GM19372 (cell line): ENCODE measurements around the gene PPY.
"Not testable (repeated sequence)": the region's sequence is repeated elsewhere in the genome, so short reads cannot be mapped to it uniquely, and the experiment has no call there.

Experiments used
- ATAC-seq: cut with Tn5 transposase; IDR thresholded peaks from one replicate; pipeline ENCODE4 v1.9.1; 2021; ENCODE audit warnings: mild to moderate bottlenecking, low read depth, moderate library complexity; ENCODE audit not compliant: unreplicated experiment

PPY gene, protein sequence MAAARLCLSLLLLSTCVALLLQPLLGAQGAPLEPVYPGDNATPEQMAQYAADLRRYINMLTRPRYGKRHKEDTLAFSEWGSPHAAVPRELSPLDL

DNA sequence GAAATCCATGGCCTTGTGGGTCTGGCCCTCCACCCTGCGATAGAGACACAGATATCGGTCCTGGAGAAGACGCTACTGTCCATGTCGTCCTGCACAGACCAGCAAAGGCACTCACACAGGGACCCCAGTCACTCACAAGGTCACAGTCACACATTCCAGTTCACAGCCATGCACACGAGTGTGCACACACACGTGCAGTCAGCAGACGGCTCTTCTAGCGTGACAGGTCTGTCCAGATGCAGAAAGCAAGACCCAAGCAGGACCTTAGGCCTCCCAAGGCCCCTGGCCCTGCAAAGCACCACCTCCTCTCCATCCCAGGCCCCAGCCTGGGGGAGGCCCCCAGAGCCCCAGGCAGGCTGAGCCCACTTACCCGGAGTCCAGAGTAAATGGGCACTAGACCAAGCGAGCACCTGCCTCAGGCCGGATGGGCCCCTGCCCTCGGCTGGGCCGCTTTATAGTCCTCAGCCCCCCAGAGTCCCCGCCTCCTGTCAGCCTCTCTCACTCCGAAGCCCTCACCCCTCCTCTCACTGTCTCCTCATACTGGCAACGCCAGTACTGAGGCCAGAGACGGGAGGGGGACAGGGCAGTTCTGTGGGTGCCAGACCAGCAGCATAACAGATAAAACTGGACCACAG lies at the start of gene PPY:
TSS of gene PPY (minus strand) at position 426 of the 635 bp plus-strand sequence. CDS start 822 bp downstream, outside the sequence.
- ATAC-seq = no peak

DNA sequence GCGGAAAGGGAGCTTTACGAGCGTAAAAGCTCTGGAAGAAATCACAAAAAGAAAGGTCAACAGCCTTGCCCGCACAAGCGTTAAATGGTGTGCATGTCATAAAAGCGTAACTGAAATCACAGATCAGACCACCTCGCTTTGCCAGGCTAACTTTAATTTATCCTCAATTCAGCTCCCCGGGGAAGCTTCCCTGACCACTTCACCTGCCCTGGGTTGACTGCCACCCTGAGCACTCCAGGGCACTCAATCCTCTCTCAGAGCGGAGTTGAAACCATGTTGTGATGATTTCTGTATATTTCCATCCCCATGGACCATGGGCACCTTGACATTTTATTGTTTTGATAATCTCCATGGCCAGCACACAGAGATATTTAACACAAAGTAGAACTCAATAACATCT lies 46.0 kb upstream of the PPY start:
- ATAC-seq = no peak

DNA sequence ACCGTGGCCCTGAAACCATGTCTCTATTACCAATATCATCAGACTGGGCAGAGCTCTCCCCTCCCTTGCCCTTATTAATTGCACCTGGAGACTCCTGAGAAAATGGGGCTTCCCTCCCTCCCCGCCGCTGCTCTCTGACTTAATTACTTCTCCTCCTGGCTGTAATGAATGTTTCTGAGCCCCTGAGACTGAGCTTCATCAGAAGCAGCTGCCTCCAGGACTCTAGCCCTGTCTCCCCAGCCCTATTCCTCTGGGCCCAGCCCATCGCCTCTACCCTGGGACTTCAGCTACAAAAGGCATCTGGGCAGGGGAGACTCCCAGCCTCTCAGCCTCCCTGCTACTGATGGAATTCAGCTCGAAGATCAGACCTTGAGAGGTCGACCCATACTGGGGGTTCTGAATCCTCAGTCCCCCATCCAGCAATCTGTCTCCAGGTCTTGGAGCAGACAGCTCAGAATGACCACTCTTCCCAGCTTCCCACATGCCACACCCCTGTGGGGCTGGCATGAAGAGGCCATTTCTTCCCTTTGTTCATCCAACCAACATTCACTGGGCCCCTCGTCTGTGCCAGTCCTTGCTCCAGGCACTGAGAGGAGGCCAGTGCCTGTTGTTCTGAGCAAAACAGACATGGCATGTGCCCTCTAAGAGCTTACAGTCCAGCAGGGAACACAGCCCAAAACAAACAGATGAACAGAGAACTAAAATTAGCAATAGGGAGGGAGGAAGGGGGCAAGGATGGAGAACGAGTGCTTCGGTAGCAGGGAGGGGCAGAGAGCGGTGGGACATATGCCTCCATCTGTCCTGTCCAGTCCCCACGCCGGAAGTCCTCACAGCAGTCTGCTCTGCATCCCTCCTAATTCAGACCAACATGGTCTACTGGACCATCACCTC lies 45.1 kb upstream of the PPY start:
- no peak for ATAC-seq

DNA sequence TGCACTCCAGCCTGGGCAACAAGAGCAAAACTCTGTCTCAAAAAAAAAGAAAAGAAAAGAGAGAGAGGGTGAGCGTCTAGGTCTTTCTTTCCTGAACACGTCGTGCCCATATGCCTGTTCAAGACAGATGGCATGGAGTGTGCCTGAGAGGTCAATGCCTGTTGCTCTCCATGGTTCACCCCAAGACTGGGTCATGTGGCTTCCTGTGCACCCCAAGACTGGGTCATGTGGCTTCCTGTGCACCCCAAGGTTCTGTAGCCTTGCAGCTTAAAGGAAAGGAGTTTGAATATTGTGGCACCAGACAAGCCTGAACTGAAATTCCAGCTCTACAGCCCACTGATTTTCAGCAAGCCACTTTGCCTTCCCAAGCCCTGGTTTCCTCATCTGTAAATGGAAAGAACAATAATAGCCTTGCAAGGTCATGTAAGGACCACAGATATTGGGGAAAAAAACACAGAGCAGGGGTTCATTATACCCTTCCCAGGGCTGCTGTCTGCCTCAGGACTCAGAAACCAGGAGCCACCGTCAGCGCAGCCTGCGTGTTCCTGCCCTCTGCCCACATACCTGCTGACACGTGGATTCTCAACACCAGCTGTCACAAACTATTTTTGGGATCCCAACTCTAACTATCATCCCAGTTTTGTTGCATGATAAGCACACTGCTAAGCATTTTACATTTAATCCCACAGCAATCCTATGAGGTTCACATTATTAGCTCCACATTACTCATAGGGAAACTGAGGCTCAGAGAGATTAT lies 44.1 kb upstream of the PPY start:
- no peak for ATAC-seq

DNA sequence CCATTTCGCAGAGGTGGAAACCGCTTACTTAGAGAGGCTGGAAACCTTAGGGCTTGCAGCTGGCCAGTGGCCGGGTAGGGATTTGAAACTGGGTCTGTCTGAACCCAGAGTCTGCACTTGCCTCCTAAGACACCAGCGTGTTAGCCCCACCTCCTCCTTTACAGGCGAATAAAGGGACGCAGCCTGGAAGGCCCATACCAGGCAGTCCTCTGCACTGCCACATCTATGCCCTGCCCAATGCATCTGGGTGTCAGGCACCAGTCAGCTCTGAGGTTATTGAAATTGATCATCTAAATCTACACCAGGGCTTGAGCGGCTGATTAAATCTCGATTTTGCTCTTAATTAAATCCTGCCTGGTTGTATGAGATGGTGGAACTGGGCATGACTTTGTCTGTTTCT lies 42.2 kb upstream of the PPY start:
- no peak for ATAC-seq

DNA sequence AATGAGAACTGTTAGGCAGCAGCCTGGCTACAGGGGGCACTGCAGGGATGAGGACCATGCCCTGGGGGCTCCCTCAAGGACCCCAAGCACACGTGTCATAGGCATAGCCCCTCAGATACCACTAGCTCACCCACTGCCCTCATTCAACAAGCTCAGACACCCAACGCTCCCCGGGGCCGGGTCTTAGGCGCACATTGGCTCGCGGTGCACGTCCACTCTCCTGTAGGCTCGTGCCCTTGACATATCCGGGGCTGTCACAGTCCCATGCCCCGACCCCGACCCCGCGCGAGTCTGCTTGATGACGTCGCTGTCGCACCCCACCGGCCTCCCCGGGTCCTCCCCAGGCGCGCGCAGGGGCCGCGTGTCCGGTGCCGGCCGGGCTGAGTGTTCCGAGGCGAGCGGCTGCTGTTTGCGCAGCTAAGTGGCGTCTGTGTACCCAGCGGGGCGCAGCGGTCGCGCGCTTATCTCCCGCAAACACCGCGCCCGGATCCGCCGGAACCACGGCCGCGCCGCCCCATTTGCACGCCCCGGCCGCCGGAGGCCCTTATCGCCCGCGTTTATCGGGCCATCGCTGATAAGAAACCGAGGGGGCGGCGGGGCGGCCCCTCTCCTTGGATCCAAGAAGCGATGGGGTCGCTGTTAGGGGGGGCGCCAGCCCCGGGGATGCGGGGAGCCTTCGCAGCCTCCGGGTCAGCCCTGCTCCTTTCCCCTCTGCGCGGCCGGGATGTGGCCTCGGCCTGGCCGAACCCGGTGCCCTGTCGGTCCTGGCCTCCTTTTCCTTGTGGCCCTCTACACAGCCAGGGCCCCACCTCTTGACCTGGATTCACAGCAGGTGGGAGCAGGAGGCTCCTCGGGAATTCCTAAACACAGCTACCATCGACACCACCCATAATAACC lies 41.5 kb upstream of the PPY start:
- no peak for ATAC-seq

DNA sequence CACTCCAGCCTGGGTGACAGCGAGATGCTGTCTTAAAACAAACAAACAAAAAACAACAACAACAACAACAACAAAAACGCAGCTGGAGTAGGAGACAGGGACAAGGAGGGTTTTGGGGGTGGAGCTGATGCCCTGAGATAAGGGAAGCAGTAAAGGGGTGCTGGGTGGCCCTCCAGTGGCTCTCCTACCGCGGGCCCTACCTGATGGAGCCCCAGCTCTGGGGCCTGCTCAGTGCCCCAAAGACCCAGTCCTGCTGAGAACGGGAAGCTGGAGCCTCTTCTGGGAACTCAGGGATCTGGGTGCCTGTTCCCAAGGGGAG lies 40.9 kb upstream of the PPY start:
- ATAC-seq = no peak

DNA sequence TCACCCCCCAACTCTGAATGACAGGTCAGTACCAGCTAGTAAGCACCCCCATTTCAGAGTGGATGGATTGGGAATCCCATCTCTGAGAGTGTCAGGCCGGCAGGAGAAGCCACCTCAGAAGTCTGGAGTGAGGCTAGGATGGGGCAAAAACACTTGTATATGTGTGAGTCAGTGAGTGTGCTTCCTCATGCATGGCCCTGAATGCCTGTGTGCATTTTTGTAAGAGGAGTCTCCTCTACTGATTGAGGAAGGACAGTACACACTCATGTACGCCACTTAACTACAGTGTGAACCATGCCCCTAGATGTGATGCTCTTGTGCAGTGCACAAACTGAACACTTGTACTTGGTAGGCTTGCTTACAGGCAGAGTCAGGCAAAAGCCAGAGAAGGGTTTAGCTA lies 39.9 kb upstream of the PPY start:
- ATAC-seq = no peak

DNA sequence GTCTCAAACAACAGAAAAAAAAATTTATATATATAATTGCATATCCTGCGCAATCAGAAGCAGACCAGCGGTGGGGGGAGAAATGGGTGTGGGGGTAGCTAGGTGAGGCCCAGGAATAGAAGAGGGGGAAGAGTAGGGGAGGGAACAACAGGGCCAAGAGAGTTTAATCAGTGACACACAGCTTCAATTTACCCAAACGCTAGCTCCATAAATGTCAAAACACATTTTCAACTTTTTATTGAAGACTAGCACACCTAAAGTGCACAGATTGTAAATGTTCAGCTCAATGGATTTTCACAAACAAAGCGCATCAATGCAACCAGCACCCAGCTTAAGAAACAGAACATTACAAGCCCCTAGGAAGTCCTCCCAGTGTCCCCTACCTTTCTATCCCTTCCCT lies 37.4 kb upstream of the PPY start:
- ATAC-seq = no peak

DNA sequence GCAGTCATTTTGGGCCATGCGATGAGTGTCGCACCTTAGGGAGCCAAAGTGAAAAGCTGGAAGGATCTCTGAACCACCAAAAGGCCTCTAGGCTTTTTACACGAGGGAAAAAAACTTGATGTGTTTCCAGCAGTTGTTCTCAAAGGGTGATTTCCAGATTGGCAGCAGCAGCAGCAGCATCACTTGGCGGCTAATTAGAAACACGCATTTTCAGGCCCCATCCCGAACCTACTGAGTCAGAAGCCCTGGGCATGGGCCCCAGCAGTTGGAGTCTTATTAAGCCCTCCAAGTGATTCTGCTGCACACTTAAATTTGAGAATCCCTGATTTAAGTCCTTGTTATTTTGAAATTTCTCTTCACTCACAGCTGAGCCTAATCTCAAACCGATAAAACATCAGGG lies 36.7 kb upstream of the PPY start:
- no peak for ATAC-seq

DNA sequence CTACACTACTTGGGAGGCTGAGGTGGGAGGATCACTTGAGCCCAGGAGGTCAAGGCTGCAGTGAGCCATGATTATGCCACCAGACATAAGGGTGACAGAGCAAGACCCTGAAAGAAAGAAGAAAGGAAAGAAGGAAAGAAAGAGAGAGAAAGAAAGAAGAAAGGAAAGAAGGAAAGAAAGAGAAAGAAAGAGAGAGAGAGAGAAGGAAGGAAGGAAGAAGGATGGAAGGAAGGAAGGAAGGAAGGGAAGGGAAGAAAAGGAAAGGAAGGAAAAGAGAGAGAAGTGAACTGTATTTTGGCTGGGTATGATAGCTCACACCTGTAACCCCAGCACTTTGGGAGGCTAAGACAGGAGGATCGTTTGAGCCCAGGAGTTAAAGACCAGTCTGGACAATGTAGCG lies 35.8 kb upstream of the PPY start:
- ATAC-seq = no peak

DNA sequence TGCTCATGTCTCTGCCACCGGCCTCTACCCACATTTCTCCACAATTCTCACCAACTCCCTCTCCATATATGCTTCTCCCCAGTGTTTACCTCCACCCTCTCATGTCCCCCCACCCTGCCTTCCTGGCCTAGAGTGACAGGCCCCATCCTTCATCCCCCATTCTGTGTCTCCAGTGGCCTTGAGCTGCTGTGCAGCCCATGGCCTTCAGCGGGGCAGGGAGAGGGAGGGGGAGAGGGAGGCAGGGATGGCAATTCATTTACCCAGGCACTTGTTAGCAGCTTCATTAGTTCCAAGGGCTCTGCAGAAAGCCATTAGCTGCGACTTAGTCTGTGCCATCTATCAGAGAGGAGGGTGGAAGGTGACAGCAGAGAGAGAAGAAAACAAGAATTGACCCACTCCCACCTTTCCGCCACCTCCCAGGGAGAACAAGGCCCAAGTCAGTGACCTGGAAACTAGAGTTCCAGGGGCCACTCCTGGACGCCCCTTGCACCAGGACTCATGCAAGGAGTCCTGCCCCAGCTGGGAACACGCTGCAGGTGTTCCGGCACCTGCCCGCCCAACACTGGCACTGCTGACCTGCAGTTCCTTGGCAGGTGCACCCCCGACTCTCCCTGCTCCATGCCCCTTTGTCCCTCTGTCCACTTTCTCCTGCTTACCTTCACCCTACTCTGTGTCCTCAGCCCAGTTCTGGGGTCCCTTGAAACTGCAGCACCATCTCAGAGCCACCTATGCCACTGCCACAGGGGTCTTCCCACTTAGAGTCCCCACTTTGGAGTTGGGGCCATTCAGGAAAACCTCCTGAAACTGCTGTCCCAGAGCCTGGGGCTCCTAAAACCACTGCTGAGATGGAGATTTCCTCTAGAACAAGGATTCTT lies 34.9 kb upstream of the PPY start:
- no peak for ATAC-seq

DNA sequence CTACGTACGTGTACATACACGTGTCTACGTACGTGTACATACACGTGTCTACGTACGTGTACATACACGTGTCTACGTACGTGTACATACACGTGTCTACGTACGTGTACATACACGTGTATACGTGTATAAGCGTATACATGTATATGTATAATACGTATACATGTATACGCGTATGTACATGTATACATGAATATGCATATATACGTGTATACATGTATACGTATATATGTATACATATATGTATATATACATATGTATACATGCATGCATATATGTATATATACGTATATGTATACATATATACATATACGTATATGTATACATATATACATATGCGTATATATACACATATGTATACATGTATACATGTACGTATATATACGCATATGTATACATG lies 33.6 kb upstream of the PPY start:
- no peak for ATAC-seq

DNA sequence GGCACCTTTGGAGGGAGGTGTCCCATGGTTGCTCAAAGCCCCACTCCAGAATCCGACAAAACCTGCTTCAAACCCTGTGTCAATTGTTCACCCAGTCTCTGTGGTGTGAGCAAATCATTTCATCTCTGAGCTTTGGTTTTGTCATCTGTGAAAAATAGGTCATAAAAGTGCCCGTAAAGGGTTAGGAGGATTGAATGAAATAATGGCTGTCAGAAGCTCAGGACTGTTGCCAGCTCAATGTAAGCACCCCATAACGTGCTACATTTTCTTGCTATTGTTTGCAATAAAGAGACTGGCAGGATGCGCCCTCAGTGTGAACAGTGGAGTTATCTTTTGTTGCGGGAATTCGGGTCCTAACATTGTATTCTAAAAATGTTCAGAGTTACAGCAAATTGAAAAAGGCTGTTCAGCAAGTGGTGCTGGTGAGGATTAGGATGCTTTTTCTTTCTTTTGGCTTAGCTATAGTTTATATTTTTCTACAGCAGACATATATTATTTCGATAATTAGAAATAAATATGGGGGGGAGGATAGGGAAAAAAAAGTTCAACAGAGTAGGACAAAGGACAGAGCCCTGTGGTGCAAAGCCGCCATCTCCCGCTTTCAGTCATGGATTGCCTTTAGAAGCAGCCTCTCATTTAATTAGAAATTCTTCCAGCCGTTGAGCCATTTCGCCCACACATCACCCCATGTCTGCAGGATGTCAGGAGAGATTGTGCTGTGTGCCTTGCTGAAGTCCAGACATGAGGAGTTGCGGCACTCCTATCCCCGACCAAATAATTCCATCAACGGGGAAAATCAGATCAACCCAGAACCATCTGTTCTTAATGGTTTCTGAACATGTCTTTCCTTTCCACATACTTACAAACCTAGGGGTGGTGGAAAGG lies 32.3 kb upstream of the PPY start:
- ATAC-seq = no peak

DNA sequence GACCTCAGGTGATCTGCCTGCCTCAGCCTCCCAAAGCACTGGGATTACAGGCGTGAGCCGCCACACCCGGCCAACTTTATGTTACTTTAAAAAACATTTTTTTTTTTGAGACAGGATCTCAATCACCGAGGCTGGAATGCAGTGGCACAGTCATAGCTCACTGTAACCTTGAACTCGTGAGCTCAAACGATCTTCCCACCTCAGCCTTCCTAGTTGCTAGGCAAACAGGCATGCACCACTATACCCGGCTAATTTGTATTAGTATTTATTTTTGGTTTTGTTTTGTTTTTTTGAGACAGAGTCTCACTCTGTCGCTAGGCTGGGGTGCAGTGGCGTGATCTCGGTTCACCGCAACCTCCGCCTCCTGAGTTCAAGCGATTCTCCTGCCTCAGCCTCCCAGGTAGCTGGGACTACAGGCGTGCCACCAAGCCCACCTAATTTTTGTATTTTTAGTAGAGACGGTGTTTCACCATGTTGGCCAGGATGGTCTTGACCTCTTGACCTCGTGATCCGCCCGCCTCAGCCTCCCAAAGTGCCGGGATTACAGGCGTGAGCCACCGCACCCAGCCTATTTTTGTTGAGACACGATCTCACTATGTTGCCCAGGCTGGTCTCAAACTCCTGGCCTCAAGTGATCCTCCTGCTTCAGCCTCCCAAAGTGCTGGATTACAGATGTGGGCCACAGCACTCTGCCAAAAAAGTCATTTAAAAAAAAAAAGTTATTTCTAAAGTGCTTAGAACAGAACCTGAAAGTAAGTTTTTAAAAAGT lies 30.4 kb upstream of the PPY start:
- ATAC-seq = not testable (repeated sequence)

DNA sequence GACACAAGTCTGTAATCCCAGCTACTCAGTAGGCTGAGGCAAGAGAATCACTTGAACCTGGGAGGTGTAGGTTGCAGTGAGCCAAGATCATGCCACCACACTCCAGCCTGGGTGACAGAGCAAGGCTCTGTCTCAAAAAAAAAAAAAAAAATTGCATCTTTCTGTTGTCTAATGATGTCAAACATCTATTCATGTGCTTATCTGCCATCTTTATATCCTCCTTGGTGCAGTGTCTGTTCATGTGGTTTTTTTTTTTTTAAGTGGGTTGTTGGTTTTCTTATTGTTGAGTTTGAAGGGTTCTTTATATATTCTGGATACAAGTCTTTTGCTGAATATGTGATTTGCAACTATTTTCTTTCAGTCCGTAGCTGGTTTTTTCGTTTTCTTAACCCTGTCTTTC lies 29.2 kb upstream of the PPY start:
- not testable (repeated sequence) for ATAC-seq

DNA sequence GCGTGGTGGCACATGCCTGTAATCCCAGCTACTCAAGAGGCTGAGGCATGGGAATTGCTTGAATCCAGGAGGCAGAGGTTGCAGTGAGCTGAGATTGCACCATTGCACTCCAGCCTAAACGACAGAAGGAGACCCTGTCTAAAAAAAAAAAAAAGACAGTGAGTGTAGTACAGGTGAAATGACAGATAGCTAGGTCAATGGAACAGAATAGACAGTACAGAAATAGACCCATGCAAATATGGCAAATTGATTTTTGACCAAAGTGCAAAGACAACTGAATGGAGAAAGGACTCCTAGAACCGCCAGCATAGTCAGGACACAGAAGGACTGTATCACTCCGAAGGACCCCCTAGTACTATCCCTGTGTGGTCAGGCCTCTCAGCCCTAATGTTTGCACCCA lies 28.1 kb upstream of the PPY start:
- no peak for ATAC-seq
